GM12891 (cell line): ENCODE data around the gene FBXO28.

Source experiments
- PAX5 ChIP-seq: IDR thresholded peaks from 2 replicates; pipeline ENCODE4 v1.6.1; 2011; ENCODE audit warnings: low read length, moderate library complexity, mild to moderate bottlenecking; ENCODE audit not compliant: insufficient read depth, severe bottlenecking
- POLR2A ChIP-seq: IDR thresholded peaks from 2 replicates; pipeline ENCODE4 v1.6.1; 2011; ENCODE audit warnings: low read depth, low read length, control low read depth
- POLR2AphosphoS5 ChIP-seq: IDR thresholded peaks from 2 replicates; pipeline ENCODE4 v1.6.1; 2011; ENCODE audit warnings: low read depth, low read length, control low read depth
- SPI1 ChIP-seq: IDR thresholded peaks from 2 replicates; pipeline ENCODE4 v1.6.1; 2011; ENCODE audit warnings: low read depth, low read length, control low read depth
- TAF1 ChIP-seq: IDR thresholded peaks from 2 replicates; pipeline ENCODE4 v1.6.1; 2011; ENCODE audit warnings: low read depth, low read length, control low read depth

GRCh38 chr1:224132901-224133300 lies 19.0 kb downstream of the FBXO28 start:
- TF ChIP-seq POLR2AphosphoS5 (no peak), POLR2A (no peak), TAF1 (no peak), PAX5 (no peak), SPI1 (no peak)
